Measurements from ENCODE around the gene HOTAIR. TPM values are rescaled to one million over a fixed set of nuclear protein-coding genes. Genes with fewer than 3 reads are reported as not detected.

HOTAIR gene
- total RNA-seq, 1 experiment from 2014 or later = not detected

- DNase-seq (ENCODE audit: low spot score) (no peak), ATAC-seq (no peak)
- Mint-ChIP-seq H3K4me1 (peaks cover 23% of the 10 kb centered on the region), H3K36me3 (no peaks in the 10 kb centered on the region), H3K9me3 (no peaks in the 10 kb centered on the region), H3K27ac (no peak overlapping the region), H3K27me3 (ENCODE audit: low read depth) (peaks cover 100% of the 10 kb centered on the region), H3K4me3 (no peak overlapping the region)
- no peak for TF ChIP-seq TEAD4 (CRISPR knock-in tag; IDR thresholded peaks at IDR 0.05)
- no peak for TF ChIP-seq TP53 (CRISPR knock-in tag; IDR thresholded peaks at IDR 0.05)
- no peak for TF ChIP-seq CREB1 (CRISPR knock-in tag; IDR thresholded peaks at IDR 0.05)
- no peak for TF ChIP-seq FOXP1 (CRISPR knock-in tag; IDR thresholded peaks at IDR 0.05; ENCODE audit: borderline replicate concordance)
- no peak for TF ChIP-seq FOXK1 (CRISPR knock-in tag; IDR thresholded peaks at IDR 0.05)
- TF ChIP-seq, protein P1, sequence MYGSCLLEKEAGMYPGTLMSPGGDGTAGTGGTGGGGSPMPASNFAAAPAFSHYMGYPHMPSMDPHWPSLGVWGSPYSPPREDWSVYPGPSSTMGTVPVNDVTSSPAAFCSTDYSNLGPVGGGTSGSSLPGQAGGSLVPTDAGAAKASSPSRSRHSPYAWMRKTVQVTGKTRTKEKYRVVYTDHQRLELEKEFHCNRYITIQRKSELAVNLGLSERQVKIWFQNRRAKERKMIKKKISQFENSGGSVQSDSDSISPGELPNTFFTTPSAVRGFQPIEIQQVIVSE (CRISPR knock-in tag; IDR thresholded peaks at IDR 0.05; ENCODE audit: borderline replicate concordance) = no peak
- TF ChIP-seq JAZF1 (CRISPR knock-in tag; IDR thresholded peaks at IDR 0.05) = no peak
- TF ChIP-seq, protein P2, sequence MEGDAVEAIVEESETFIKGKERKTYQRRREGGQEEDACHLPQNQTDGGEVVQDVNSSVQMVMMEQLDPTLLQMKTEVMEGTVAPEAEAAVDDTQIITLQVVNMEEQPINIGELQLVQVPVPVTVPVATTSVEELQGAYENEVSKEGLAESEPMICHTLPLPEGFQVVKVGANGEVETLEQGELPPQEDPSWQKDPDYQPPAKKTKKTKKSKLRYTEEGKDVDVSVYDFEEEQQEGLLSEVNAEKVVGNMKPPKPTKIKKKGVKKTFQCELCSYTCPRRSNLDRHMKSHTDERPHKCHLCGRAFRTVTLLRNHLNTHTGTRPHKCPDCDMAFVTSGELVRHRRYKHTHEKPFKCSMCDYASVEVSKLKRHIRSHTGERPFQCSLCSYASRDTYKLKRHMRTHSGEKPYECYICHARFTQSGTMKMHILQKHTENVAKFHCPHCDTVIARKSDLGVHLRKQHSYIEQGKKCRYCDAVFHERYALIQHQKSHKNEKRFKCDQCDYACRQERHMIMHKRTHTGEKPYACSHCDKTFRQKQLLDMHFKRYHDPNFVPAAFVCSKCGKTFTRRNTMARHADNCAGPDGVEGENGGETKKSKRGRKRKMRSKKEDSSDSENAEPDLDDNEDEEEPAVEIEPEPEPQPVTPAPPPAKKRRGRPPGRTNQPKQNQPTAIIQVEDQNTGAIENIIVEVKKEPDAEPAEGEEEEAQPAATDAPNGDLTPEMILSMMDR (IDR thresholded peaks at IDR 0.05) = no peak
- no peak for TF ChIP-seq PRRX2 (CRISPR knock-in tag; IDR thresholded peaks at IDR 0.05)
- TF ChIP-seq, protein P3, sequence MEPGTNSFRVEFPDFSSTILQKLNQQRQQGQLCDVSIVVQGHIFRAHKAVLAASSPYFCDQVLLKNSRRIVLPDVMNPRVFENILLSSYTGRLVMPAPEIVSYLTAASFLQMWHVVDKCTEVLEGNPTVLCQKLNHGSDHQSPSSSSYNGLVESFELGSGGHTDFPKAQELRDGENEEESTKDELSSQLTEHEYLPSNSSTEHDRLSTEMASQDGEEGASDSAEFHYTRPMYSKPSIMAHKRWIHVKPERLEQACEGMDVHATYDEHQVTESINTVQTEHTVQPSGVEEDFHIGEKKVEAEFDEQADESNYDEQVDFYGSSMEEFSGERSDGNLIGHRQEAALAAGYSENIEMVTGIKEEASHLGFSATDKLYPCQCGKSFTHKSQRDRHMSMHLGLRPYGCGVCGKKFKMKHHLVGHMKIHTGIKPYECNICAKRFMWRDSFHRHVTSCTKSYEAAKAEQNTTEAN (CRISPR knock-in tag; IDR thresholded peaks at IDR 0.05) = no peak
- TF ChIP-seq GABPB1 (CRISPR knock-in tag; IDR thresholded peaks at IDR 0.05) = no peak
- TF ChIP-seq, protein P4, sequence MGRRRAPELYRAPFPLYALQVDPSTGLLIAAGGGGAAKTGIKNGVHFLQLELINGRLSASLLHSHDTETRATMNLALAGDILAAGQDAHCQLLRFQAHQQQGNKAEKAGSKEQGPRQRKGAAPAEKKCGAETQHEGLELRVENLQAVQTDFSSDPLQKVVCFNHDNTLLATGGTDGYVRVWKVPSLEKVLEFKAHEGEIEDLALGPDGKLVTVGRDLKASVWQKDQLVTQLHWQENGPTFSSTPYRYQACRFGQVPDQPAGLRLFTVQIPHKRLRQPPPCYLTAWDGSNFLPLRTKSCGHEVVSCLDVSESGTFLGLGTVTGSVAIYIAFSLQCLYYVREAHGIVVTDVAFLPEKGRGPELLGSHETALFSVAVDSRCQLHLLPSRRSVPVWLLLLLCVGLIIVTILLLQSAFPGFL (CRISPR knock-in tag; IDR thresholded peaks at IDR 0.05; ENCODE audit: borderline replicate concordance) = no peak
- TF ChIP-seq IRF2 (CRISPR knock-in tag; IDR thresholded peaks at IDR 0.05; ENCODE audit: borderline replicate concordance, low read depth) = no peak
- no peak for TF ChIP-seq ZNF263 (CRISPR knock-in tag; IDR thresholded peaks at IDR 0.05; ENCODE audit: low read depth)
- TF ChIP-seq ARID4B (CRISPR knock-in tag; IDR thresholded peaks at IDR 0.05; ENCODE audit: borderline replicate concordance) = no peak
- TF ChIP-seq FOXJ3 (CRISPR knock-in tag; IDR thresholded peaks at IDR 0.05; ENCODE audit: borderline replicate concordance) = no peak
- TF ChIP-seq HMGXB4 (CRISPR knock-in tag; IDR thresholded peaks at IDR 0.05) = no peak
- no peak for TF ChIP-seq ZNF423 (CRISPR knock-in tag; IDR thresholded peaks at IDR 0.05)
- CTCF ChIA-PET = interaction anchor here (1.2 to 4.9 kb wide), 4 partner anchors 10 to 204 kb away, joined by 3 to 26 read pairs (median 14); no protein-coding TSS in a partner anchor
- POLR2A ChIA-PET = no interaction called here
Observed at GRCh38 chr12:53950437-53950773, 24.3 kb downstream of the HOTAIR start.

All from WTC11 (cell line).